Glutamatergic neuron (in vitro differentiated cells): ENCODE measurements around the gene CLSTN1. TPM values are rescaled to one million over a fixed set of nuclear protein-coding genes. Genes with fewer than 3 reads are reported as not detected.

Experiments
- DNase-seq: peaks from one replicate; pipeline ENCODE4 v3.0.0; 2022
- H3K27ac Mint-ChIP-seq: one replicate; pipeline ENCODE4 v1.8.0; 2020; ENCODE audit warnings: mild to moderate bottlenecking, mixed read lengths, inconsistent platforms; ENCODE audit not compliant: unreplicated experiment
- H3K27me3 Mint-ChIP-seq: one replicate; pipeline ENCODE4 v1.8.0; 2020; ENCODE audit warnings: mild to moderate bottlenecking, moderate library complexity, mixed read lengths, inconsistent platforms; ENCODE audit not compliant: unreplicated experiment
- H3K36me3 Mint-ChIP-seq: one replicate; pipeline ENCODE4 v1.8.0; 2020; ENCODE audit warnings: mild to moderate bottlenecking, mixed read lengths, inconsistent platforms; ENCODE audit not compliant: unreplicated experiment
- H3K4me1 Mint-ChIP-seq: one replicate; pipeline ENCODE4 v1.8.0; 2020; ENCODE audit warnings: mild to moderate bottlenecking, low read depth, mixed read lengths, inconsistent platforms; ENCODE audit not compliant: unreplicated experiment
- H3K4me3 Mint-ChIP-seq: one replicate; pipeline ENCODE4 v1.8.0; 2020; ENCODE audit warnings: mild to moderate bottlenecking, mixed read lengths, inconsistent platforms; ENCODE audit not compliant: unreplicated experiment
- H3K9me3 Mint-ChIP-seq: one replicate; pipeline ENCODE4 v1.8.0; 2020; ENCODE audit warnings: mild to moderate bottlenecking, moderate library complexity, mixed read lengths, inconsistent platforms; ENCODE audit not compliant: unreplicated experiment
- total RNA-seq: library from RNA; stranded (reverse); fragmentation: NEBNext Ultra II Directional; extraction: Animal tissue kit (Norgen Biotek cat#: 25700); gene quantifications from one replicate; pipeline ENCODE4 v1.2.1, GENCODE V29; 2021; ENCODE audit not compliant: unreplicated experiment
- TF ChIP-seq, protein P1 (sequence below): fragments of 200-600 bp; sonication (generic); IDR thresholded peaks from one replicate; pipeline ENCODE4 v1.5.0; 2021; ENCODE audit not compliant: partially characterized antibody, unreplicated experiment

The CLSTN1 gene
- total RNA-seq, 1 donor from 2014 or later = 139 TPM

DNA sequence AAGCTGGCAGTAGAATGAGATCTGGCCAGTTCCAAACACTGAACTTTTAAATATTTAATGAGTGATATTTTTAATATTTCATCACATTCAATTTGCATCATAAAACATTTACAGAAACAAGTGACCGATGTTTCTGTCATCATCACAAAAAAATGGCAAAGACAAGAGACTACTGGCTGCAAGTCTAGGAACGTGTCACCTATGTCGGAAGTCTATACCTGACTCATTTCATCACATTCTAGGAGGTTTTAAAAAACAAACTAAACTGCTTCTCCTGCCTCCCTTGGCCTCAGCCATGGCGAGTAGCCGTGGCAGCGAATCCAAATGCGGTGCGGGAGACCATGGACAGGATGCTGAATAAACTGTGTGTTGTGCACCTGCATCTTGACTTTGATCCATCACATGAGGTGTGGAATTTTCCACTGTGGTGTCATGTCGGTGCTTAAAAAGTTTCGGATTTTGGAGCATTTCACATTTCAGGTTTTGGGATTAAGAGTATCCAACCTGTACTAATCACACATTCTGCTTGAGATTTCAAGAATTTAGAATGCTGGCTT, 43.1 kb downstream of the CLSTN1 start:
- TF ChIP-seq, protein P1, sequence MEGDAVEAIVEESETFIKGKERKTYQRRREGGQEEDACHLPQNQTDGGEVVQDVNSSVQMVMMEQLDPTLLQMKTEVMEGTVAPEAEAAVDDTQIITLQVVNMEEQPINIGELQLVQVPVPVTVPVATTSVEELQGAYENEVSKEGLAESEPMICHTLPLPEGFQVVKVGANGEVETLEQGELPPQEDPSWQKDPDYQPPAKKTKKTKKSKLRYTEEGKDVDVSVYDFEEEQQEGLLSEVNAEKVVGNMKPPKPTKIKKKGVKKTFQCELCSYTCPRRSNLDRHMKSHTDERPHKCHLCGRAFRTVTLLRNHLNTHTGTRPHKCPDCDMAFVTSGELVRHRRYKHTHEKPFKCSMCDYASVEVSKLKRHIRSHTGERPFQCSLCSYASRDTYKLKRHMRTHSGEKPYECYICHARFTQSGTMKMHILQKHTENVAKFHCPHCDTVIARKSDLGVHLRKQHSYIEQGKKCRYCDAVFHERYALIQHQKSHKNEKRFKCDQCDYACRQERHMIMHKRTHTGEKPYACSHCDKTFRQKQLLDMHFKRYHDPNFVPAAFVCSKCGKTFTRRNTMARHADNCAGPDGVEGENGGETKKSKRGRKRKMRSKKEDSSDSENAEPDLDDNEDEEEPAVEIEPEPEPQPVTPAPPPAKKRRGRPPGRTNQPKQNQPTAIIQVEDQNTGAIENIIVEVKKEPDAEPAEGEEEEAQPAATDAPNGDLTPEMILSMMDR = no peak
- Mint-ChIP-seq H3K27ac (no peak overlapping the region), H3K9me3 (peaks cover 3% of the 10 kb centered on the region), H3K4me3 (no peak overlapping the region), H3K4me1 (peaks cover 5% of the 10 kb centered on the region), H3K27me3 (peaks cover 3% of the 10 kb centered on the region), H3K36me3 (no peaks in the 10 kb centered on the region)
- no peak for DNase-seq

DNA sequence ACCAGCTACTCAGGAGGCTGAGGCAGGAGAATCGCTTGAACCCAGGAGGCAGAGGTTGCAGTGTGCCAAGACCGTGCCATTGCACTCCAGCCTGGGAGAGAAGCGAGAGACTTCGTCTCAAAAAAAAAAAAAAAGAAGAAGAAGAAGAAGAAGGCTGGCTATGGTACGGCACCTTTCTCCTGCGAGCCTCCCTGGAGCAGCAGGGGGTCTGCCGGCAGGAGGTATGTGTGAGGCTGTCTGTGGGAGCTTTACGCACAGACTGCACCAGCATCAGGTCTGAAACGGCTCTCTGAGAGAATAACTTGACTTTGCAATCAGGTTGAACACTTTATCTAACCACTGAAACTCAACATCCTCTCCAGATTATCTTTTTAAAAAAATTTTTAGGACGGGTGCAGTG, 44.9 kb downstream of the CLSTN1 start:
- Mint-ChIP-seq H3K4me1 (peaks cover 2% of the 10 kb centered on the region), H3K27ac (no peak overlapping the region), H3K27me3 (no peaks in the 10 kb centered on the region), H3K9me3 (peaks cover 3% of the 10 kb centered on the region), H3K4me3 (no peak overlapping the region), H3K36me3 (no peaks in the 10 kb centered on the region)
- no peak for DNase-seq
- TF ChIP-seq, protein P1 = no peak

DNA sequence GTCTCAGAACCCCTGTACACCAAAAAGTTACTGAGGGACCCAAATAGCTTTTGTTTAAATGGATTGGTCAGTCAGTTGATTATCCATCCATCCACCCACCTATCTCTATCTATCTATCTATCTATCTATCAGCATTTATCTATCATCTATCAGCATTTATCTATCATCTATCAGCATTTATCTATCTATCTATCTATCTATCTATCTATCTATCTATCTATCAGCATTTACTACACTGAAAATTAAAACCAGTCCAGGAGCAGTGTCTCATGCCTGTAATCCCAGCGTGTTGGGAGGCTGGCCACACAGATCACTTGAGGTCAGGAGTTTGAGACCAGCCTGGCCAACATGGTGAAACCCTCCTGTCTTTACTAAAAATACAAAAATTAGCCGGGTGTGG, 47.1 kb downstream of the CLSTN1 start:
- Mint-ChIP-seq H3K9me3 (peaks cover 3% of the 10 kb centered on the region), H3K4me3 (no peak overlapping the region), H3K27me3 (peaks cover 2% of the 10 kb centered on the region), H3K36me3 (no peaks in the 10 kb centered on the region), H3K4me1 (peaks cover 2% of the 10 kb centered on the region), H3K27ac (no peak overlapping the region)
- no peak for DNase-seq
- TF ChIP-seq, protein P1 = no peak

DNA sequence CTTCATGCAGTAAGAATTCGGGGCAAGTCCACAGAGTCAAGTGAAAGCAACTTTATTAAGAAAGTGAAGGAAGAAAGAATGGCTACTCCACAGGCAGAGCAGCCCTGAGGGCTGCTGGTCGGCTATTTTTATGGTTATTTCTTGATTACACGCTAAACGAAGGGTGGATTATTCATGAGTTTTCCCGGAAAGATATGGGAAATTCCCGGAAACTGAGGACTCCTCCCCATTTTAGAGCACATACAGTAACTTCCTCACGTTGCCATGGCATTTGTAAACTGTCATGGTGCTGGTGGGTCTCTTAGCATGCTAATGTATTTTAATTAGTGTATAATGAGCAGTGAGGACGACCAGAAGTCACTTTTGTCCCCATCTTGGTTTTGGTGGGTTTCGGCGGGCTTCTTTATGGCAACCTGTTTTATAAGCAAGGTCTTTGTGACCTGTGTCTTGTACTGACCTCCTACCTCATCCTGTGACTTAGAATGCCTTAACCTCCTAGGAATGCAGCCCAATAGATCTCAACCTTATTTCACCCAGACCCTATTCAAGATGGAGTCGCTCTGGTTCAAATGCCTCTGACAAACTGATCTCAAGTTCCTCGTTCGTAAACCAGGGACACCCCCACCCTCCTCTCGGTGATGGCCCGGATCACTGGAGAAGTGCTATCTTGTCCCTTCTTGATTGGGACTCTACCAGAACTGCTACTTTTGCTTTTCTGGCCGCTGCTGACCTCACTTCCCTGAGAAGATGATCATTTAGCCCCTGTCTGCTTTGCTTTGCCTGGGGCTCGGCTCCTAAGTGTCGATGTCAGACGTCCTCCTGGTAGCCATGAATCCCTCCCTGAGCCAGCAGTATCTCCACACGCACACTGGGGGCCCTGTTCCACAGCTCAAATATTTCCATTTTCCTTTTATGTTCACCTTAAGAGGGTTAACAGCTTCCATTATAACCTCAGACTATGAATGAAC, 48.8 kb downstream of the CLSTN1 start:
- H3K4me1 Mint-ChIP-seq = peaks cover 2% of the 10 kb centered on the region
- TF ChIP-seq, protein P1 = no peak
- peaks cover 3% of the 10 kb centered on the region for H3K9me3 Mint-ChIP-seq
- DNase-seq = no peak
- no peak overlapping the region for H3K27ac Mint-ChIP-seq
- no peaks in the 10 kb centered on the region for H3K36me3 Mint-ChIP-seq
- peaks cover 2% of the 10 kb centered on the region for H3K27me3 Mint-ChIP-seq
- no peak overlapping the region for H3K4me3 Mint-ChIP-seq

DNA sequence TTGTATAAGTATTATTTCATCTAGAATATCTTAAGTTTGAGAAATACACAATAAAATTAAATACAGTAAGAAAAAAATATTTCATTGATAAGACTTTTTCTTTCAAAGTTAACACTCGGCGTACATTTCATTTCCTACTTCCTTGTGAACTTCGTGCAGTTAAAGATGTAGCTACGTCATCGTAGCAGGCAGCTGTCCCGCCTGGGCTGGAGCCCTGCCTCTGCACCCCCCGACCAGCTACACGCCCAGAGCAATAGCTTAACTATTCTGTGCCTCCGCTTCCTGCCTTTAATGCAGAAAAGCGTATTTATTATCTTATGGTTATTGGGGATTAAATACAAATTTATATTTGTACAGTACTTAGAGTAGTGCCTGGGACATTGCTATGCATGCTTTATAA, 53.5 kb downstream of the CLSTN1 start:
- H3K4me3 Mint-ChIP-seq = no peak overlapping the region
- no peaks in the 10 kb centered on the region for H3K4me1 Mint-ChIP-seq
- no peaks in the 10 kb centered on the region for H3K36me3 Mint-ChIP-seq
- H3K9me3 Mint-ChIP-seq = peaks cover 3% of the 10 kb centered on the region
- TF ChIP-seq, protein P1 = no peak
- H3K27me3 Mint-ChIP-seq = peaks cover 2% of the 10 kb centered on the region
- H3K27ac Mint-ChIP-seq = no peak overlapping the region
- no peak for DNase-seq
